GM21737 (cell line): ENCODE data around the gene ANKHD1.
A peak's percentile ranks its signal among the peaks of the same experiment; 100 is the strongest.

Source experiments
- ATAC-seq: cut with Tn5 transposase; IDR thresholded peaks from one replicate; pipeline ENCODE4 v1.9.1; 2021; ENCODE audit warnings: mild to moderate bottlenecking, moderate library complexity; ENCODE audit not compliant: unreplicated experiment

ANKHD1 gene

DNA sequence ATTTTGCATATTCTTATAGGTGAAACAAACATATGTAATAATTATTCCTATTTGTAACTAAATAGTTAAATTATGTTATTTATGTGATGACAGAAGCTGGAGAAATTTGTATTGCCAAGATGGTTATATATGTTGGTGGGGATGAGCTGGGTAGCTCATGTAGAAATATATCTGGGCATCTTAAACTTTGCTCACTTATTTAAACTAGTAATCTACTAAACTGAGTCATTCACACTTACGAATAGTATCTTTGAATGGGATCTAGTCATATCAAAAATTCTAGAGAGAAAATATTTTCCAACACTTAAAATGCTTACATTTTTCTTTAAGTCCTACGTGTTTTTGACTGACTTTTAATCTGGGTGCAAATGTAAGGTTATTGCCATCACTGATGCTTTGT, 101.2 kb downstream of the ANKHD1 start:
- no peak for ATAC-seq

DNA sequence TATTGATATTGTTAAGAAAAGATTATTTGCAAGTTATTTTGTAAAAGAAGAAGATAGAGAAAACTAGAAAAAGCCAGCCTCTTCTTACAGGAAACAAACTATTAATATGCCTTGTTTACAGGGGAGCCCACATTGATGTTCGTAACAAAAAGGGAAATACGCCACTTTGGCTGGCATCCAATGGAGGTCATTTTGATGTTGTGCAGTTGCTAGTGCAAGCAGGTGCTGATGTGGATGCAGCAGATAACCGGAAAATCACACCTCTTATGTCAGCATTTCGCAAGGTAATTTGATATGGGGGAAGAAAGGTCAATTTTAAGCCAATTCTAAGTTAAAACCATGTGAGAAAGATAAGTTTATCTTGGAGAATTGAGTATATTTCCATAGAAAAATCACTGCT, 108.3 kb downstream of the ANKHD1 start:
- ATAC-seq = no peak

DNA sequence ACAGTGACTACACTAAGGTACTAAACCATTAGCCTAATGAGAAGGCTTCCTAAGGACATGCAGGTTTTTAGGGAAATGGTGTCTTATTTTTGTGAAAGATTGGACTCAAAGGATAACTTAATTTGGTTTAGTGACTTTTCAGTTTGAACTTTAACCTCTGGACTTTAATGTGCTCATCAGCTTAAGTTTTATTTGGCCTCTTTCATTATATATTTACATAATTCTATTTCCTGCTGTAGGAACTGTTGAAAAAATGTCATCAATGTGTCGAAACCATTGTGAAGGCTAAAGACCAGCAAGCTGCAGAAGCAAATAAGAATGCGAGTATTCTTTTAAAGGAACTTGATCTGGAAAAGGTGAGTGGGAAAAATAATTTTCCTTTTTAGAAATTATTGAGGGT, 111.5 kb downstream of the ANKHD1 start:
- ATAC-seq = no peak

DNA sequence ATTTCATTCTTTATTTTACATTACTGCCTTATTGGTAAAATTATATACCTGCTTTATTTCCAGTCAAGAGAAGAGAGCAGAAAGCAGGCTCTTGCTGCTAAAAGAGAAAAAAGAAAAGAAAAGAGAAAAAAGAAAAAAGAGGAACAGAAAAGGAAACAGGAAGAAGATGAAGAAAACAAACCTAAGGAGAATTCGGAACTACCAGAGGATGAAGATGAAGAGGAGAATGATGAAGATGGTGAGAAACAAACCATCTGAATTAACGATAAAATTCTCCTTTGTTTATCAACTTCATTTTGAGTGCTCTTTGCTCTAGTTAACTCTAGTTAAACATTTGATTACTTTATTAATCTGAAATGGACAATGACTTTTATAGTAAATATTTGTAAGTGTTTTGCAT, 122.4 kb downstream of the ANKHD1 start:
- no peak for ATAC-seq

DNA sequence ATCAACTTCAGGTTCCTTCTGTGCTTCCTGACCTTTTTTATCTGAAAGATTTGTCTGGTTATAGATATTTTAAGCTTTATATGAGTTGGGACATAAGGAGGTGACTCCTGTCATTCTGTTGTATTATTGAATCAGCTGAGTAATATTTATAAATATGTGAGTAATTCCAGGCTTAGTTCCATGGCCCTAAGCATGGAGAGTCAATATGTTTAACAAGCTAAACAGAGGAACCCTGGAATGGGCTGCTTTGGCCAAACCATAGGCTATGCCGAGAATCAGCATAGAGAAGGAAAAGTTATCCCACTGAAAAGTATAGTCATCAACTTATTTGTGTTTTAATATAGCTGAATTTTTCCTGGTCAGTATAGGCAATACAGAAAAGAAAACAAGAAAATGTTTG, 138.6 kb downstream of the ANKHD1 start:
- no peak for ATAC-seq

DNA sequence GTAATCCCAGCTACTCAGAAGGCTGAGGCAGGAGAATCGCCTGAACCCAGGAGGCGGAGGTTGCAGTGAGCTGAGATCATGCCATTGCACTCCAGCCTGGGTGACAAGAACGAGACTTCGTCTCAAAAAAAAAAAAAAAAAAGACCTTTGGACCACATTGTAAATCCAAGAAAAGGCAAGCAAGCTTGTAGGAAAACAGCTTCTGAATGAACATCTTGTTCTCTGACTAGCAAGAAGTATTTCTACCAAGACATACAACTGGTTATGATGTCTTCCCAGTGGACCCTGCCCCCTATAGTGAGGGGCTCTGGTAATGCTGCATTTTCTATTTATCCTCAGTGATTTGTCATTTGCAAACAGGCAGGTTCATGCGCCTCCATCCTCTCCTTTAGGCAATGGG, 141.3 kb downstream of the ANKHD1 start:
- ATAC-seq = no peak

DNA sequence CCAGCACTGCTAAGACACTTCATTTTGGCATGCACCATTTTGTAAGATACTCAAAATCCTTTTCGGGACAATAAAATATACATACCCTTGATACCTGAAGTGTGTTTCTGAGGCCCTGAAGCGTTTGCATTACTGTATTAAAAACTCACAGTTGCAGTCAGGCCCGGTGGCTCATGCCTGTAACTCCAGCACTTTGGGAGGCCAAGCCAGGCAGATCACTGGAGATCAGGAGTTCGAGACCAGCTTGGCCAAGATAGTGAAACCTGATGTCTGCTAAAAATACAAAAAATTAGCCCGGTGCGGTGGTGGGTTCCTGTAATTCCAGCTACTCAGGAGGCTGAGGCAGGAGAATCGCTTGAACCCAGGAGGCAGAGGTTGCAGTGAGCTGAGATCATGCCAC, 143.4 kb downstream of the ANKHD1 start:
- no peak for ATAC-seq

DNA sequence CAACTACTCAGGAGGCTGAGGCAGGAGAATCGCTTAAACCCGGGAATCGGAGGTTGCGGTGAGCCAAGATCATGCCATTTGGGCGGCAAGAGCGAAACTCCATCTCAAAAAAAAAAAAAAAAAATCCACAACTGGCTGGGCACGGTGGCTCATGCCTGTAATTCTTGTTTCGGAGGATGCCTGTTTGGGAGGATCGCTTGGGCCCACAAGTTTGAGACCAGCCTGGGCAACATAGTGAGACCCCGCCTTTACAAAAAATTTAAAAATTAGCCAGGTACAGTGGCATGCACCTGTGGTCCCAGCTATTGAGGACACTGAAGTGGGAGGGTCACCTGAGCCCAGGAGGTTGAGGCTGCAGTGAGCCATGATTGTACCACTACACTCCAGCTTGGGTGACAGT, 144.0 kb downstream of the ANKHD1 start:
- ATAC-seq = no peak

DNA sequence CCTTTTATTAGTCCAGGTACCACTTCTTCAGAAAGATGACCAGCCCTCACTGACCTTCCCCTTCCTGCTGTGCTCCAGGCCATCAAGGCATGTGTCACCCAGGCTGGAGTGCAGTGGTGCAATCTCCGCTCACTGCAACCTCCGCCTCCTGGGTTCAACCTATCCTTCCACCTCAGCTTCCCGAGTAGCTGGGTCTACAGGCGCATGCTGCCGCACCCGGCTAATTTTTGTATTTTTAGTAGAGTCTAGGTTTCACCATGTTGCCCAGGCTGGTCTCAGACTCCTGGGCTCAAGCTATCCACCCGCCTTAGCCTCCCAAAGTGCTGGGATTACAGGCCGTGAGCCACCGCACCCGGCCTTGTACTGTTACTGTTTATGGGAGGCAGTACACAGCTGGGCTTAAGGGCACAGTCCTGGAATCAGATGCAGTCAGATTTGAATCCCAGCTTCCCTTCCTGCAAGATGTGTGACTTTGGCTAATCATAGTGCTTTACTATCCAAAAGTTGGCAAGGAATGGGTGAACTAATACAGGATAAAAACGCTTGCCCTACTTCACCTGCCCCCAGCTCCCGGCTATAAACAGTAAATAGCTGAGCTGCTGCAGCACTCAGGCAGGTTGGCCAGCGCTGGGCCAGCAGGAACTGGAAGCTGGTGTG, 145.3 kb downstream of the ANKHD1 start:
- ATAC-seq = no peak

DNA sequence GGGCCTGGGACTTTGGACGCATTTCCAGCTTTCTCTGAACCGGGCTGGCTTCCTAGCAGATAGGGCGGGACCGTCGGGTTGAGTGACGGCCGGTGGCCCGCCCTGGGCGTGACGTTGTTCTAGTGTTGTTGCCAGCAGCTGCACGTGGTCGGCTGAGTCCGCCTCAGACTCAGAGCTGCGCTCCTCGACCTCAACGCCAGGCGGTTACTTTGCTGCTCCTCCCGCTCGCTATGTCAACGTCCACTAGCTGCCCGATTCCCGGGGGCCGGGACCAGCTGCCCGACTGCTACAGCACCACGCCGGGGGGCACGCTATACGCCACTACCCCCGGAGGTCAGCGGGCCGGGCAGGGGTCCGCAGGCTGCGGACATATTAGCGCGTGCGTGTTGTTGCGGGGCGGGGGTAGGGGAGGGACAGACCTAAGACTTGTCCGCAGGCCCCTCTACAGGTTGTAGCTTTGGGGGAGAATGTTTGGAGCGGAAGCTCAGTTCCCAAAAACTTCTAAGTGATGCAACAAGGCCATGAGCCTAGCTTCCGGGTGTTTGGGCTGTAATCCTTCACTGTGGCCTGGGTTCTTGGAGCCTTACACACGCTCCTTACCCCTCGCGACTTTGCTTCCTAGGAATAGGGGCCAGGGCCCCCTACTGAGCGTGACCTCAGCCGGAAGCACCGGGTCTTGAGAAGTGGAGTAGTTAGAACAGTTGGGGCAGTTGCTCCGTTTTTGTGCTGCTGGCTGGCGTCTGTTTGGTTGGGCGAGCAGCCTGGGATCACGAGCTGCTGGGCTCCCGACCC, 146.1 kb downstream of the ANKHD1 start, which contains the start of gene EIF4EBP3:
EIF4EBP3 (plus strand) TSS at position 155 of the 792 bp plus-strand sequence; CDS start at position 231, 76 bp downstream.
- ATAC-seq = peak; percentile 98

DNA sequence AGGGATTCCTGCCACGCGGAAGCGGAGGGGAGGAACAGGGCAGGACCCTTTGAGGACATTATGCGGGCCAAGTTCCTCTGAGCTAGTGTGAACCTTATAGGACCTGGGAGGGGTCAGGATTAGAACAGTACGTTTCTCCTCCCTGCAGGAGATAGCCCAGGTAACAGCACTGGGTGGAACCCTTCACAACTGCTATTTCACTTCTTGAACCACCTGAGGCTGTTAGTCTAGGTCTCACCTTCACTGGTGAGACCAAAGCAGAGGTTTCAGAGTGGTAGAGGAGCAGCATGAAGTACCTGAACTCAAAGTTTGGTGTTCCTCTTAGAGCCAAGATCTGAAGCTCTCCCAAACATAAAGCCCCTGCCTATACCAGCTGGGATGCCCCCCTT, 146.7 kb downstream of the ANKHD1 start:
- ATAC-seq = no peak

DNA sequence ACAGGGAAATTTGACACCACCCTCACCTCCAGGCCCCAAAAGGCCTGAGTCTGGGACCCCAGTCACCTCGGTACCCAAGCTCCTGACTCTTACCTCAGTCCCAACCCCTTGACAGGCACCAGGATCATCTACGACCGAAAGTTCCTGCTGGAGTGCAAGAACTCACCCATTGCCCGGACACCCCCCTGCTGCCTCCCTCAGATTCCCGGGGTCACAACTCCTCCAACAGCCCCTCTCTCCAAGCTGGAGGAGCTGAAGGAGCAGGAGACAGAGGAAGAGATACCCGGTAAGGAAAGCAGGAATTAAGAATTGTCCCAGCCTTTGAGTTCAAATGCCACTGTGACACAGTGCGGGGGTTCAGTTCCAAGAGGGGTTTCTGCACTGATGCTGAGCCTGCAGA, 147.2 kb downstream of the ANKHD1 start:
- no peak for ATAC-seq

DNA sequence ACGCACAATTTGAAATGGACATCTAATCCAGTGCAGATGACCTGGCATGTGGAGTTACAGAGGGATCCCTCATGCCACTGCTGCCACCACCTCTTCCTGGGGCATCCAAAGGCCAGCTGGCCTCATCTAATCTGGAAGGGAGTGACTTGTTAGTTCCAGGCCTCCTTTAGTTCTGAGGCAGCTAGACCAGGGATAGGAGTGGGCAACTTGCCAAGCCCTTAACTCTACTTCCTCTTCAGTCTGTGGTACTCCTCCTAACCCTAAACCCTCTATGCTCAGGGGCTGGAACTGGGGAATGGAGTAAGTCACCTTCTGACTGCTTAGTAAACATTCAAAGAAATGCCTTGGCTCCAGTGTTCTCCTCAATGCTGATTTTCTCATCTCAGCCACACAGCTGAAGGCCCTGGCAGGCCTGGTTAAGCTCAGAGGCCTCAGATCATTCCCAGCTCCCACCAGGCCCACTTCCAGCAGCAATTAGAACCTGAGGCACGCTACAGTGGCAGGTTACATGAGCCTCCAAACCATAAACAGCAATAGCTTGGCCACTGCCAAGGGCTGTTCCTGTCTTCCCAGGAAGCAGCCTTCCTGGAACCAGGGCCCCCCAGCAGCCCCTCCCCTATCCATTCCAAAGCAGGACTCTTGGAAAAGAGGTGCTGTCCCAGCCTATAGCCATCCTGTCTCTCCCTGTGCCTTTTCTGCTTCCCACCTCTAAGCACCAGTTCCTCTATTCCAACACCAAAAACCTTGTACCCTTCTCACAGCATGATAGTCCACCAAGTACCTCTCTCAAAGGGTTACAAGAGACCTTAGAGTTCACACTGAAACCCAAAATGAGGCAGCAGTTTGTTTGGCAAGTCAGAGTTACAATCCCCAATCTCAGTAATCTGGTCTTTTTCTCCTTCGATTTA, 147.9 kb downstream of the ANKHD1 start:
- ATAC-seq = no peak

DNA sequence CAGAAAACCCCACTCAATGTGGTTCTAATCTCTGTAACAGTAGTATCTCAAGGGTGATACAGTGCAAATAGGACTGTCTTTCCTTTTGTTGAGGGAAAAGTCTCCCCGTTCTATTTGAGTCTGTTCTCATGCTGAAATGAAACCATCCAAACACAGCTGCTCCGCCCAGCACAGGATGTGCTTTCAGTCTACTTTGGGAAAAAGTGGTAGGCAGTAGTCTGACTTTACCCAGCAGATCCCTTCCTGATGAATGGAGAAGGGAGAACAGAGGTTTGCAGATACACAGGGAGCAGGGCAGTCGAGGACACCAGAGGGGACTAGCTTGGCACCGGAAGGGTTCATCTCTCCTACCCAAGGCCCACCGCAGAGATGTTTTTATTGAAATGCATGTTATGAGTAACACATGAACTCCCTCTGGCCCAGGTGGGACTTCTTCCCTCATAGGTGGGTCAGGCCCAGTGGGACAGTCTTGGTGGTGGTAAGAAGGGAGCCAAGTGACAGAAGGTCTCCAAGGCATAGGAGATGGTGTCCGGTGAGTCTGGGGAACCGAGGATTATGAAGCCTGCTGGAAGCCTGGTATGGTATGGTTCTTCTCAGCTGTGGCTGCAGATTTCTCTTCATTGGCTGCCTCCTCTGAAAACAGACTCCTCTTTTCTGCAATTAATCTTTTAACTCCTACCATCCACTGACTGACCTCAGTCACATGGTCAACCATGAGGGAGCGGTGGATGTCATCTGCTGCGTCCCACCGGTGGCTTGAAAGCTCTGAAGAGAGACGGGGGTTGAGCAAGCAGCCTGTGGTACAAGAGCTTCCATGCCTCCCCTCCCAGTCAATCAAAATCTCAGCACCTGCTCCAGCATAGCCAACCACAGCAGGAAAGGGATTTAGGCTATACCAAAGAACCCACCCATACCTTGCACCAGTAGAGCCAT, 148.8 kb downstream of the ANKHD1 start:
- no peak for ATAC-seq

DNA sequence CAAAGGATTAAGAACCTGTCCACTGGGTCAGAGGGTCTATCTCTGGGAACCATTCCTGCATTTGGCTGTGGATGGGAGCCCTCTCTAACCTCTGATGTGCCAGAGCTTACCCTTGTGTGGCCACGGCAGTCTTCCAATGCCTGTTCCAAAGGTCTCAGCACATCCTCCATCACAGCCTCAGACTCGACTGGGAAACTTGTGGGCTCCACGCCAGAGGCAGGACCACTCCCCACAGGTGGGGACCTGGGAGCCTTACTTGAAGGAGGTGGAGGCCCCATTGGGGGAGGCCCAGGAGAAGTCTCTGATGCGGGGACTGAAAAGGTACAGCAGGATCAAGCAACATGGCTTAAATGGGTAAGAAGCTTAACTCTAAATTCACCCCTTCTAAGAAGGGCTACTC, 150.2 kb downstream of the ANKHD1 start:
- ATAC-seq = no peak

DNA sequence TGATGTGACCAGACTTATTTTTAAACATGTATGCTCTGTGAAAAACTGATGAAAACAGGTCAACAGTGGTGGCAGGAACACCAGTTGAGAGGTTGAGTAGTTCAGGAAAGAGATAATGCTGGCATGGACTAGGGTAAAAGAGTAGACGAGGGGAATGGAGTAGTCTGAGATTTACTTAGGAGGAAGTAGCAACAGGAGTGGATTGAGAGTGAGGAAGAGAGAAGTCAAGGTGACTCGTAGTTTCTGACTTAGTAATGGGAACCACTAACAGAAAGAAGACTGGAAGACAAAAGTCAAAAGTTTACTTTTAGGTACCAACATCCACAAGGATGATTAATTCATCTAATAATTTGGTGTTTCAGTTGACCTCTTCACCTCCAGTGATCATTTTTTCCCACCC, 152.0 kb downstream of the ANKHD1 start:
- no peak for ATAC-seq

DNA sequence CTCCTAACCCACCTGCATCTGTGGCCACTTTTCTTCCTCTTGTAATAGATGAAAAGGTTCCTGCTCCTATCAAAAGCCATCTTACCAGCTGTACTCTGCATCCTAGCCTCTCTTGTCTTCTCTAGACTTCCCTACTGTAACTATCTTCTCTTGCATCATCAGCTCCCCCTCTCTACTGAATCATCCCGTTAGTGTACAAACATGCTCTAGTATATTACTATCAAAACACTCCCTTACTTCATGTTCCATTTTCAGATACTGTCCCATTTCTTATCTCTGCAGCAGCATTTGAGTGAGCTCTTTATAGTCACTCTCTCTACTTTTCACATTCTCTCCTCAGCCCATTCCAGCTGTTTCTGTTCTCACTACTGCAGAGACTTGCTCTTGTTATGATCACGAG, 152.8 kb downstream of the ANKHD1 start:
- no peak for ATAC-seq

DNA sequence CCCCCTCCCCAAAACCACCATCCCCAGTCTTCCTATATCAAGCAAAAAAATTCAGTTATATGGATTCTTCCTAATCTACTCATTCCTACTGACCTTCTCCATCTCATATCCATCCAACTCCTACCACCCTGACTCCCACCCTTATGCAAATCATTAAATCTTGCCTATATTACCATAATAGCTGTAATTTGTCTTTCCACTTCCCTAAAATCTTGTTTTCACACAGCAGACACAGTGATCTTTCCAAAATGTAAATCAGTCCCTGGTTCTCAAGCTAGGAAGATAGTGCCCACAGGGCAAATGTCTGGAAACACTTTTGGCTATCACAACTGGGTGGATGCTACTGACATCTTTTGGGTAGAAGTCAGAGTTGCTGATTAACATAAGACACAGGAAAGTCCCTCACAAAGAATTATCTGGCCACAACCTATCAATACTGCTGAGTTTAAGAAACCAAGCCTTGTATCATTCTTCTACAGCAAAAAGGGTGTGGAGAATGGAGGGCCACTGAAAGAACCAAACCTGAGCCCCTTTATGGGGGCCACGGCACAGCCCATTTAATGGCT, 154.2 kb downstream of the ANKHD1 start:
- ATAC-seq = no peak

DNA sequence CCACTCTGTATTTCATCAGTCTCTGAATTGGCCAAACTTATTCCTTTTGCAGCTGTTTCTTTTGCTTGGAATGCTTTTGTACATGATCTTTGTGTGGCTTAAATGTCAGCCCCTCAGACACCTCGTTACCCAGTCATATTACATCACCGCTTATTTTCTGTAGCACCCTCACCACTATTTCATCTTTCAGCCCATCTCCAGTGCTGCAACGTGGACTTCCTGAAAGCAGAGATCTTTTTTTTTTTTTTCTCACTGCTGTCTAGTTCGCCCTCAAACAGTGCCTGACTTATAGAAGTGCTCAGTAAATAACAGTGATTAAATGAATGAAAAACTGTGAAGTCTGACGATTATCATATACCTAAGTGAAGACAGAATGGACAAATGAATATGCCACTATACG, 154.8 kb downstream of the ANKHD1 start:
- ATAC-seq = no peak

DNA sequence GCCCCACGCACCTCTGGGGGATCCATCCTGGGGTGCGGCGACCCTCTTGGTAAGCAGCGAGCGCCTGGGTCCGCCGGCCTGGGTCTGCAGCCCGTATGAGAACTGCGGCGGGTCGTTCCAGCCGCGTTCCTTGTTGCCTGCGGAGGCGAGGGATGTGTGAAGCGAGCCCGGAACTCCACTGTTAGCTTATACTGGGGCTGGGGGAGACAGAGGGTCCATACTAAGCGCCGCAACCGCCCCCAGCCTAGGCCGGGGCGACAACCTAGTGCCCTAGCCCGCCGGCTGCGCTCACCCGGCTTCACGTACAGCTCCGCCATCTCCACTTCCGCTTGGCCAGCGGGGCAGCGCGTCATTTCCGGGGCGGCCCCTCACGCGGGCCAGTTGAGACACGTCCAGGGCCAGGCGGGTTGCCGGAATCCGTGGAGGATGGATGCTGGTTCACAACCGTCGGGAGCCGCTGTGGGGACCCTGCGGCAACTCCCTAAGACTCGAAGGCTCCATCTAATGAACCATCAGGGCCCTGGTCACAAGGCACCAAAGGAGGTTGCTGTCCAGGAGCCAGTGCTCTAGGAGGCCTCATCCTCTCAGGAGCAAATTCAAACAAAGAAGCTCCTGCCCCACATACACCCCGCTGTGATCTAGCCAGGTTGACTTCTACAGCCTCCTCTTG, 155.6 kb downstream of the ANKHD1 start, which contains the start of gene SRA1:
SRA1 (minus strand) TSS at position 338 of the 670 bp plus-strand sequence; CDS start at position 317, 21 bp downstream.
- peak; percentile 90 for ATAC-seq
